Stimulated activated naive CD8-positive, alpha-beta T cell treated with anti-CD3 and anti-CD28 coated beads, Interleukin-15, Interleukin-2, amounts not matched to agents 100 ng/mL and 50 ng/mL, for 24 hours (primary cell): Measurements from ENCODE around the gene NOLC1.
A peak's percentile ranks its signal among the peaks of the same experiment; 100 is the strongest.

Source experiments
- H3K27ac Mint-ChIP-seq: one replicate; pipeline ENCODE4 v1.8.0; 2021; ENCODE audit warnings: mild to moderate bottlenecking, mixed read lengths
- H3K27me3 Mint-ChIP-seq: one replicate; pipeline ENCODE4 v1.8.0; 2021; ENCODE audit warnings: mixed read lengths
- H3K36me3 Mint-ChIP-seq: one replicate; pipeline ENCODE4 v1.8.0; 2021; ENCODE audit warnings: low read depth, mixed read lengths
- H3K4me1 Mint-ChIP-seq: one replicate; pipeline ENCODE4 v1.8.0; 2021; ENCODE audit warnings: low read depth, mixed read lengths
- H3K4me3 Mint-ChIP-seq: one replicate; pipeline ENCODE4 v1.8.0; 2021; ENCODE audit warnings: mild to moderate bottlenecking, mixed read lengths
- H3K9me3 Mint-ChIP-seq: one replicate; pipeline ENCODE4 v1.8.0; 2021; ENCODE audit warnings: mixed read lengths

NOLC1 gene

GRCh38 chr10:102135956-102136526, 16.1 kb upstream of the NOLC1 start:
- no peaks in the 10 kb centered on the region for H3K27me3 Mint-ChIP-seq
- H3K4me3 Mint-ChIP-seq = peak overlapping the region; percentile 100
- peak overlapping the region; percentile 90 for H3K27ac Mint-ChIP-seq
- peaks cover 71% of the 10 kb centered on the region for H3K36me3 Mint-ChIP-seq
- peaks cover 43% of the 10 kb centered on the region for H3K4me1 Mint-ChIP-seq
- H3K9me3 Mint-ChIP-seq = no peaks in the 10 kb centered on the region

- Mint-ChIP-seq H3K4me3 (no peak overlapping the region), H3K9me3 (no peaks in the 10 kb centered on the region), H3K36me3 (peaks cover 88% of the 10 kb centered on the region), H3K27ac (no peak overlapping the region), H3K27me3 (no peaks in the 10 kb centered on the region), H3K4me1 (peaks cover 27% of the 10 kb centered on the region)
These were observed 12.7 kb upstream of the NOLC1 start for GRCh38 chr10:102139281-102140110.

GRCh38 chr10:102140218-102140617, 12.0 kb upstream of the NOLC1 start:
- peaks cover 87% of the 10 kb centered on the region for H3K36me3 Mint-ChIP-seq
- no peaks in the 10 kb centered on the region for H3K27me3 Mint-ChIP-seq
- no peaks in the 10 kb centered on the region for H3K9me3 Mint-ChIP-seq
- no peak overlapping the region for H3K4me3 Mint-ChIP-seq
- peaks cover 20% of the 10 kb centered on the region for H3K4me1 Mint-ChIP-seq
- H3K27ac Mint-ChIP-seq = no peak overlapping the region

- Mint-ChIP-seq H3K9me3 (no peaks in the 10 kb centered on the region), H3K36me3 (peaks cover 86% of the 10 kb centered on the region)
These were observed 11.2 kb upstream of the NOLC1 start for GRCh38 chr10:102140913-102141540.

GRCh38 chr10:102141583-102142107, 10.5 kb upstream of the NOLC1 start:
- peaks cover 8% of the 10 kb centered on the region for H3K4me1 Mint-ChIP-seq
- peak overlapping the region; percentile 45 for H3K27ac Mint-ChIP-seq
- H3K4me3 Mint-ChIP-seq = no peak overlapping the region
- peaks cover 89% of the 10 kb centered on the region for H3K36me3 Mint-ChIP-seq
- H3K9me3 Mint-ChIP-seq = no peaks in the 10 kb centered on the region
- H3K27me3 Mint-ChIP-seq = no peaks in the 10 kb centered on the region

More at GRCh38 chr10:102140913-102141540, 11.2 kb upstream of the NOLC1 start:
- Mint-ChIP-seq H3K27ac (peak overlapping the region; percentile 45), H3K4me1 (peaks cover 12% of the 10 kb centered on the region), H3K27me3 (no peaks in the 10 kb centered on the region), H3K4me3 (no peak overlapping the region)

GRCh38 chr10:102146971-102147428, 5.2 kb upstream of the NOLC1 start:
- H3K36me3 Mint-ChIP-seq = peaks cover 80% of the 10 kb centered on the region
- H3K4me3 Mint-ChIP-seq = no peak overlapping the region
- H3K9me3 Mint-ChIP-seq = no peaks in the 10 kb centered on the region
- H3K4me1 Mint-ChIP-seq = peaks cover 13% of the 10 kb centered on the region
- no peaks in the 10 kb centered on the region for H3K27me3 Mint-ChIP-seq
- H3K27ac Mint-ChIP-seq = no peak overlapping the region

- no peaks in the 10 kb centered on the region for H3K9me3 Mint-ChIP-seq
- H3K4me1 Mint-ChIP-seq = peaks cover 17% of the 10 kb centered on the region
- H3K4me3 Mint-ChIP-seq = no peak overlapping the region
- peak overlapping the region; percentile 32 for H3K27ac Mint-ChIP-seq
- no peaks in the 10 kb centered on the region for H3K27me3 Mint-ChIP-seq
- peaks cover 84% of the 10 kb centered on the region for H3K36me3 Mint-ChIP-seq
These were observed 4.6 kb upstream of the NOLC1 start for GRCh38 chr10:102147561-102147960.

- H3K27ac Mint-ChIP-seq = no peak overlapping the region
- peaks cover 84% of the 10 kb centered on the region for H3K36me3 Mint-ChIP-seq
- H3K4me3 Mint-ChIP-seq = no peak overlapping the region
- H3K27me3 Mint-ChIP-seq = no peaks in the 10 kb centered on the region
- H3K4me1 Mint-ChIP-seq = peaks cover 24% of the 10 kb centered on the region
- no peaks in the 10 kb centered on the region for H3K9me3 Mint-ChIP-seq
These were observed 3.9 kb upstream of the NOLC1 start for GRCh38 chr10:102148275-102148674.

GRCh38 chr10:102150970-102151773, 1.0 kb upstream of the NOLC1 start:
- H3K27me3 Mint-ChIP-seq = no peaks in the 10 kb centered on the region
- H3K4me3 Mint-ChIP-seq = peak overlapping the region; percentile 100
- H3K4me1 Mint-ChIP-seq = peaks cover 51% of the 10 kb centered on the region
- peaks cover 86% of the 10 kb centered on the region for H3K36me3 Mint-ChIP-seq
- H3K27ac Mint-ChIP-seq = peak overlapping the region; percentile 89
- no peaks in the 10 kb centered on the region for H3K9me3 Mint-ChIP-seq

GRCh38 chr10:102152545-102152890, 329 bp downstream of the NOLC1 start:
- peak overlapping the region; percentile 100 for H3K4me3 Mint-ChIP-seq
- peaks cover 64% of the 10 kb centered on the region for H3K4me1 Mint-ChIP-seq
- H3K36me3 Mint-ChIP-seq = peaks cover 88% of the 10 kb centered on the region
- no peaks in the 10 kb centered on the region for H3K9me3 Mint-ChIP-seq
- H3K27me3 Mint-ChIP-seq = no peaks in the 10 kb centered on the region
- peak overlapping the region; percentile 100 for H3K27ac Mint-ChIP-seq

GRCh38 chr10:102153093-102153620, 968 bp downstream of the NOLC1 start:
- H3K27me3 Mint-ChIP-seq = no peaks in the 10 kb centered on the region
- H3K9me3 Mint-ChIP-seq = no peaks in the 10 kb centered on the region
- peak overlapping the region; percentile 100 for H3K27ac Mint-ChIP-seq
- peaks cover 69% of the 10 kb centered on the region for H3K4me1 Mint-ChIP-seq
- H3K36me3 Mint-ChIP-seq = peaks cover 88% of the 10 kb centered on the region
- H3K4me3 Mint-ChIP-seq = peak overlapping the region; percentile 100

- H3K4me3 Mint-ChIP-seq = peak overlapping the region; percentile 100
- peak overlapping the region; percentile 81 for H3K27ac Mint-ChIP-seq
- peaks cover 89% of the 10 kb centered on the region for H3K36me3 Mint-ChIP-seq
- peaks cover 74% of the 10 kb centered on the region for H3K4me1 Mint-ChIP-seq
- no peaks in the 10 kb centered on the region for H3K9me3 Mint-ChIP-seq
- H3K27me3 Mint-ChIP-seq = no peaks in the 10 kb centered on the region
These were observed 2.4 kb downstream of the NOLC1 start for GRCh38 chr10:102154466-102155116.

- Mint-ChIP-seq H3K4me1 (peaks cover 64% of the 10 kb centered on the region), H3K27me3 (no peaks in the 10 kb centered on the region), H3K9me3 (no peaks in the 10 kb centered on the region), H3K27ac (peak overlapping the region; percentile 16), H3K4me3 (no peak overlapping the region), H3K36me3 (peaks cover 97% of the 10 kb centered on the region)
These were observed 5.0 kb downstream of the NOLC1 start for GRCh38 chr10:102157224-102157623.
